Epithelial cell of esophagus (primary cell): ENCODE data around the gene MDH2.
"Not testable (repeated sequence)": the region's sequence is repeated elsewhere in the genome, so short reads cannot be mapped to it uniquely, and the experiment has no call there.

Source experiments
- DNase-seq: peaks from one replicate; pipeline ENCODE4 v3.0.0; 2010; ENCODE audit warnings: low read depth
- H3K4me3 ChIP-seq: 2 replicates; pipeline ENCODE4 v1.5.1; 2011; ENCODE audit warnings: mild to moderate bottlenecking, low read length, control low read depth
- CTCF ChIP-seq: IDR thresholded peaks from 2 replicates; pipeline ENCODE4 v1.5.1; 2011; ENCODE audit warnings: low read depth, mild to moderate bottlenecking, low read length, control low read depth, inconsistent platforms; ENCODE audit not compliant: insufficient read depth; ENCODE audit errors: missing control alignments

MDH2 gene

DNA sequence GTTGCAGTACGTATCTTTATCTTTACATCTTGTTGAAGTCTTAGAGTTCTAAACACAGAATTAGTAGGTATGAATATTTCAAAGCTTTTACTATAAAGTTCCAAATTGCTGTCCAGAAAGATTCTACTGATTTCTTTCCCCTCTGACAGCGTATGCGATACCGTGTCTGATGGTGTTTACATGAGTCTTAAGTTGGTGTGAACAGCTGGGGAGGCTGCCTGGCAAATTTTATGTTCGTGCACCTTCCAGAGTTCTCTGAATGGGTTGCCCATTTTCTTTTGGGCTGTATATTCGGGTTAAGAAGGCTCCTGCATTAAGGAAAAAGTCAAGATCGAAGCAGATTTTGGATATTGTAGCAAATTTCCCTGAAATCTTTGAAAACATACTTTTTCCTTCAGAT is 8.3 kb downstream of the MDH2 start:
- DNase-seq = no peak
- H3K4me3 ChIP-seq = no peak overlapping the region
- TF ChIP-seq CTCF = no peak

DNA sequence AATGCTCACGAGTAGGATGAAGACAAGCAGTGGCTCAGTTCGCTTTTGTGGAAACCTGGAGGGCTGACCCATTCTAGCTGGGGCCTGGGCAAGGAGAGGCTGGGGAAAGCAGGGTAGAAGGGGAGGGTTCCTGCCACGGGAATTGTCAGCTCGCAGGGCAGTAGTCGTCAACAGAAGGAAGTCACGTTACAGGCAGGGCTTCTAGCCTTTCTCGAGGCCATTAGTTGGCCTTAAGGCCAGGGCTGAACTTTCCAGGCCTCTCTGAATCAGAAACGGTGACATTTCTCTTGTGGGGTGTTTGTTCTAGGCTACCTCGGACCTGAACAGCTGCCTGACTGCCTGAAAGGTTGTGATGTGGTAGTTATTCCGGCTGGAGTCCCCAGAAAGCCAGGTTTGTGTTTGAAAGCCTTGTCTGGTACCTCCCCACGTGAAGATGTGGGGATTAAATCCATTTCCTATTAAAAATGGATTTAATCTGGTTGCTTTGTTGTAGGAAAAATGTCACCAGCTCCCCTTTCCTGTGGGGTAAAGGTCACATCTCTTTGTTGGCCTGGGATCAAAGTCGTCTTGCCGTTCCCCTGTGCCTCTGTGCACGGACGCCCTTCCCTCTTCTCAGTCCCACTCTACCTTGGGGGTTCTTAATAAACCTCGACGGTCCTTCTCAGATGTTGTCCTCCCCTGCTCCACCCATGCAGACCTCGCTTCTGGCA is 9.4 kb downstream of the MDH2 start:
- TF ChIP-seq CTCF = no peak
- no peak overlapping the region for H3K4me3 ChIP-seq
- DNase-seq = no peak

GRCh38 chr7:76057813-76058145 is 9.9 kb downstream of the MDH2 start:
- no peak for DNase-seq
- no peak for TF ChIP-seq CTCF
- H3K4me3 ChIP-seq = no peak overlapping the region

DNA sequence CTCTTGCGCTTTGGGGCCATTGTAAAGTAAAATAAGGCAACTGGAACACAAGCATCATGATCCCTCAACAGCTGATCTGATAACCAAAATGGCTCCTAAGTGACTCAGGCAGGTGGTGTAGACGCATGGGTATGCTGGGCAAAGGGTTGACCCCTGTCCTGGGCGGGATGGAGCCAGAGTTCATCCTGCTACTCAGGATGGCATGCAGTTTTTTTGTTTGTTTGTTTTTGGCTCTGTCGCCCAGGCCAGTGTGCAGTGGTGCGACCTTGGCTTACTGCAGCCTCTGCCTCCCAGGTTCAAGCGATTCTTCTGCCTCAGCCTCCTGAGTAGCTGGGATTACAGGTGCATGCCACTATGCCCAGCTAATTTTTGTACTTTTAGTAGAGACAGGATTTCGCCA is 10.8 kb downstream of the MDH2 start:
- H3K4me3 ChIP-seq = not testable (repeated sequence)

DNA sequence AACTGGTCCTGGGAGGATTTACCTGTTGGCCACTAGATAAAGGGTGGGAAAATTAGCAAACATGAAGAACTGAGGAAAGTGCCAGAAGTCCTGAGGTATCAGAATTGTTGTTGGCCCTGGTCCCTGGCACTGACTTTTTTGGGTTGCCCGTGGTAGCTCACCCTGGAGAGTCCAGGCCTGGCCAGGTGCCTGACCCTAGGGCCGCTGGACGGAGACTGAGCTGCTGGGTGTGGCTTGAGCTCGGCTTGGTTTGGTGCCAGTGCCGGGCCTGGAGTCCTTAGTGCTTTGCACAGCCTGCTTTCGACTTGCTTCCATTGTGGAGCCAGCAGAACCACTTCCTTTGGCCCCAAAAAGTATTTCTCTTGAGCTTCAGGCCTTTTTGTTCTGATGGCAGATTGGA is 12.9 kb downstream of the MDH2 start:
- no peak overlapping the region for H3K4me3 ChIP-seq
- no peak for DNase-seq
- no peak for TF ChIP-seq CTCF

More for the DNA sequence above, 10.8 kb downstream of the MDH2 start:
- not testable (repeated sequence) for DNase-seq

DNA sequence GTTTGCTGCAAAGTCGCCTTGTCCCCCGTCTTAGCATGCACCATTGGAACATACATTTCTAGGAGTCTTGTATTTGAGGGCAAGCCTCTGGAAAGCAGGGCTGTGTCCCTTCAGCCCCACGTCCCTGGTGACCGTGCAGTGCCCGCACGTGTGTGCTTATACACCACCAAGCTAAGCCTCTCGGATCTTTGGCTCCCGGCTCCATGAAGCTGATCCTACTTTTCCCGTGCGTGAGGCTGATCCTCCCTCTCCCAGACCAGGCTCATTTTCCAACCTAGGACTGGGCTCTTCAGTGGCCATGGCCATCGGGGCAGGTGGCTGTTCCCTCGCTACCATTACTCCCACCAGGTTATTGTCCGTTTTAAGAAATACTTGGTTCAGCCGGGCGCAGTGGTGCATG is 14.3 kb downstream of the MDH2 start:
- no peak for DNase-seq
- no peak overlapping the region for H3K4me3 ChIP-seq
- TF ChIP-seq CTCF = no peak

GRCh38 chr7:76063114-76063513 is 15.2 kb downstream of the MDH2 start:
- no peak for DNase-seq
- no peak overlapping the region for H3K4me3 ChIP-seq
- no peak for TF ChIP-seq CTCF
